K562 (cell line): ENCODE measurements around the gene AKAP6. TPM values are rescaled to one million over a fixed set of nuclear protein-coding genes. Genes with fewer than 3 reads are reported as not detected.

Experiments used
- ATAC-seq: fragments of 200-7000 bp; cut with Tn5 transposase; 3 replicates; pipeline ENCODE4 v1.9.1; 2020; ENCODE audit warnings: moderate library complexity
- BruUV-seq: library from RNA; stranded (reverse); fragments of 400-500 nt; replicated peaks from 2 replicates; lab custom pipeline; 2021; lab: Mats Ljungman, UMichigan
- CTCF ChIA-PET: fragments of 300-600 bp; formaldehyde crosslinking; extraction: SDS; loops from one replicate; lab custom pipeline; 2021; ENCODE audit warnings: low intra/inter-chr PET ratio; lab: Yijun Ruan, JAX
- POLR2A ChIA-PET: fragments of 300-600, 350-650 bp; sonication (Branson Sonifier 250); formaldehyde crosslinking; extraction: SDS; loops from one replicate; lab custom pipeline; 2021; ENCODE audit warnings: antibody characterized with exemption, inconsistent platforms; lab: Yijun Ruan, JAX
- DNase-seq, 4 experiments: peaks; one replicate each; pipeline versions ENCODE4 v3.0.0 to v3.0.0-alpha.2; 2011 to 2018; ENCODE audit warnings: low spot score in 3 of 4, mixed read lengths in 3 of 4; ENCODE audit errors: extremely low read depth in 1 of 4
- FAIRE-seq: peaks from 2 replicates; lab custom pipeline; 2011; peaks lifted over from hg19 to GRCh38; lab: Jason Lieb, UNC
- H2AFZ ChIP-seq: 2 replicates; pipeline ENCODE4 v1.6.0; 2011; ENCODE audit warnings: low read depth, low read length, control low read depth, inconsistent platforms
- H3K27ac ChIP-seq: fragments of 200-600 bp; 3 replicates; pipeline ENCODE4 v1.8.0; 2011; ENCODE audit warnings: low read depth, mild to moderate bottlenecking, control low read depth, inconsistent platforms, low read length, moderate library complexity, mixed read lengths; ENCODE audit errors: extremely low read depth
- H3K27me3 ChIP-seq, 2 experiments: fragments of 300-600 bp in 1 of 2; 2 replicates in 1 of 2; 3 replicates in 1 of 2; pipeline versions ENCODE4 v1.6.0 to v1.8.0; 2011; ENCODE audit warnings: inconsistent platforms in 2 of 2, low read length in 2 of 2, mild to moderate bottlenecking in 1 of 2, mixed read lengths in 1 of 2, moderate library complexity in 1 of 2; ENCODE audit not compliant: control insufficient read depth in 2 of 2, insufficient read depth in 2 of 2
- H3K36me3 ChIP-seq: fragments of 300-600 bp; 3 replicates; pipeline ENCODE4 v1.8.0; 2011; ENCODE audit warnings: mild to moderate bottlenecking, low read length, inconsistent platforms; ENCODE audit not compliant: control insufficient read depth, insufficient read depth
- H3K4me1 ChIP-seq, 2 experiments: fragments of 200-600 bp in 1 of 2; replicated peaks in 1 of 2; 2 replicates in 1 of 2; 3 replicates in 1 of 2; pipeline versions ENCODE4 v1.5.1 to v1.8.0; 2011; ENCODE audit warnings: inconsistent platforms in 2 of 2, low read length in 2 of 2, mild to moderate bottlenecking in 1 of 2, mixed read lengths in 1 of 2, moderate library complexity in 1 of 2; ENCODE audit not compliant: control insufficient read depth in 2 of 2, insufficient read depth in 2 of 2
- H3K4me2 ChIP-seq: 2 replicates; pipeline ENCODE4 v1.6.1; 2011; ENCODE audit warnings: low read length, control low read depth, inconsistent platforms, mixed read lengths; ENCODE audit not compliant: insufficient read depth
- H3K4me3 ChIP-seq: fragments of 200-600 bp; sonication (generic), shearing (Covaris generic); 2 replicates; pipeline ENCODE4 v1.5.1; 2016; ENCODE audit warnings: control low read depth, inconsistent platforms
- H3K79me2 ChIP-seq: fragments of 200-600 bp; 3 replicates; pipeline ENCODE4 v1.8.0; 2011; ENCODE audit warnings: low read length, inconsistent platforms; ENCODE audit not compliant: control insufficient read depth, insufficient read depth
- H3K9ac ChIP-seq, 2 experiments: 2 replicates each; pipeline versions ENCODE4 v1.6.0 to v1.6.1; 2011; ENCODE audit warnings: low read depth in 2 of 2, low read length in 2 of 2, control low read depth in 1 of 2, inconsistent platforms in 1 of 2, mild to moderate bottlenecking in 1 of 2, mixed read lengths in 1 of 2; ENCODE audit not compliant: insufficient read depth in 1 of 2
- H3K9me1 ChIP-seq: one replicate; pipeline ENCODE4 v1.6.0; 2011; ENCODE audit warnings: inconsistent platforms, mild to moderate bottlenecking, low read length, moderate library complexity; ENCODE audit not compliant: control insufficient read depth, insufficient read depth
- H3K9me3 ChIP-seq: replicated peaks from 2 replicates; pipeline ENCODE4 v1.5.1; 2011; ENCODE audit warnings: low read depth, low read length, inconsistent platforms; ENCODE audit not compliant: control insufficient read depth, insufficient read depth
- H4K20me1 ChIP-seq: replicated peaks from 2 replicates; pipeline ENCODE4 v1.6.1; 2011; ENCODE audit warnings: low read length, inconsistent platforms, mixed read lengths; ENCODE audit not compliant: control insufficient read depth, insufficient read depth
- CEBPG ChIP-seq, 3 experiments: fragments of 200-800 bp in 1 of 3; sonication (Bioruptor generic) in 1 of 3; sonication (generic) in 1 of 3; formaldehyde crosslinking in 1 of 3; IDR thresholded peaks in 2 of 3; conservative IDR thresholded peaks in 1 of 3; 2 replicates each; pipeline versions ENCODE4 v1.6.1 to v1.8.0; 2016 to 2022; ENCODE audit warnings: missing compliant biosample characterization in 2 of 3, missing genetic modification characterization in 2 of 3, mild to moderate bottlenecking in 1 of 3, missing genetic modification reagents in 1 of 3
- ERF ChIP-seq: fragments of 450-650 bp; formaldehyde crosslinking; IDR thresholded peaks from 2 replicates; pipeline ENCODE4 v1.4.0; 2020; ENCODE audit warnings: mild to moderate bottlenecking, mixed read lengths
- EWSR1 ChIP-seq: fragments of 450-650 bp; IDR thresholded peaks from 2 replicates; pipeline ENCODE4 v1.6.1; 2018; ENCODE audit warnings: borderline replicate concordance, mild to moderate bottlenecking, low read depth, moderate library complexity; ENCODE audit not compliant: partially characterized antibody
- HDAC1 ChIP-seq, 2 experiments: fragments of 450-650 bp; IDR thresholded peaks; 2 replicates each; pipeline ENCODE4 v1.6.1; 2016 to 2017; ENCODE audit warnings: inconsistent platforms in 1 of 2, mild to moderate bottlenecking in 1 of 2, moderate library complexity in 1 of 2
- LCOR ChIP-seq: sonication (generic); formaldehyde crosslinking; IDR thresholded peaks from 2 replicates; pipeline ENCODE4 v1.8.0; 2022; ENCODE audit warnings: mild to moderate bottlenecking, missing genetic modification reagents
- MTA3 ChIP-seq: fragments of 450-650 bp; formaldehyde crosslinking; IDR thresholded peaks from 2 replicates; pipeline ENCODE4 v1.6.1; 2017; ENCODE audit warnings: mild to moderate bottlenecking, borderline replicate concordance
- NCOA4 ChIP-seq: fragments of 450-650 bp; IDR thresholded peaks from 2 replicates; pipeline ENCODE4 v1.6.1; 2018; ENCODE audit warnings: mild to moderate bottlenecking; ENCODE audit not compliant: partially characterized antibody
- NELFE ChIP-seq: IDR thresholded peaks from 2 replicates; pipeline ENCODE4 v1.6.1; 2011; ENCODE audit warnings: mild to moderate bottlenecking; ENCODE audit not compliant: insufficient read depth, insufficient read length
- PHF20 ChIP-seq: fragments of 450-650 bp; IDR thresholded peaks from 2 replicates; pipeline ENCODE4 v1.6.1; 2018; ENCODE audit not compliant: partially characterized antibody
- POLR2A ChIP-seq: fragments of 450-650 bp; conservative IDR thresholded peaks from 2 replicates; pipeline ENCODE4 v1.6.1; 2016
- ZBTB33 ChIP-seq: sonication (generic); formaldehyde crosslinking; IDR thresholded peaks from 2 replicates; pipeline ENCODE4 v1.8.1; 2023; ENCODE audit warnings: mild to moderate bottlenecking, missing genetic modification reagents
- ZNF408 ChIP-seq: fragments of 250-450 bp; sonication (Bioruptor Pico); IDR thresholded peaks from 2 replicates; pipeline ENCODE4 v1.4.0; 2020; ENCODE audit warnings: low read depth, mild to moderate bottlenecking, moderate library complexity
- WGBS: fragments of 100-300 bp; shearing (Covaris generic); methylation state at CpG from one replicate; pipeline ENCODE4 v1.1.6; 2016; ENCODE audit warnings: low coverage, mixed read lengths; ENCODE audit not compliant: insufficient coverage; ENCODE audit errors: missing lambda C conversion rate; 5-methylcytosine and 5-hydroxymethylcytosine counted together
- in situ Hi-C: fragments of 300-500 bp; cut with MboI; formaldehyde crosslinking; loops from 4 replicates; pipeline ENCODE4 v1.15.0; 2018; ENCODE audit warnings: inconsistent platforms, mixed read lengths
- intact Hi-C: fragments of 100-400 bp; cut with micrococcal nuclease; formaldehyde crosslinking; loops from 2 replicates; pipeline ENCODE4 v1.14.2; 2022
- polyA plus RNA-seq, 8 experiments: library from polyadenylated mRNA; depleted of rRNA in 4 of 8; stranded (reverse) in 5 of 8; unstranded in 3 of 8; fragments of >200 nt; fragmentation: Nextera tagmentation in 2 of 8; fragmentation: Illumina TruSeq in 1 of 8; extraction: Ambion mirVana in 2 of 8; extraction: Trizol in 1 of 8; gene quantifications; 2 replicates each; pipeline versions ENCODE4 v1.2.1 to v1.2.3, GENCODE V29; 2011 to 2014; ENCODE audit warnings: inconsistent platforms in 1 of 8, missing spikeins in 1 of 8
- total RNA-seq, 7 experiments: library from RNA; depleted of rRNA in 6 of 7; stranded (reverse); fragments of >200 nt in 6 of 7; fragmentation: Illumina TruSeq in 2 of 7; extraction: Trizol in 2 of 7; gene quantifications; 2 replicates each; pipeline versions ENCODE4 v1.2.1 to v1.2.3, GENCODE V29; 2011 to 2021; ENCODE audit warnings: low replicate concordance in 1 of 7
- TF ChIP-seq, protein P1 (sequence below): fragments of 250-450 bp; sonication (Bioruptor Pico); IDR thresholded peaks from 2 replicates; pipeline ENCODE4 v1.5.0; 2022; ENCODE audit warnings: mild to moderate bottlenecking
- TF ChIP-seq, protein P2 (sequence below): fragments of 250-450 bp; sonication (Bioruptor Pico); IDR thresholded peaks from 2 replicates; pipeline ENCODE4 v1.8.0; 2021; ENCODE audit warnings: borderline replicate concordance, mild to moderate bottlenecking, moderate library complexity; ENCODE audit not compliant: poor library complexity, severe bottlenecking

AKAP6 gene
- total and polyA plus RNA-seq, 9 of the 15 experiments (the other 6 are each of a cell fraction or from before 2014, with no cell fraction given) = 0.03 to 1.7 (median 0.48) TPM

GRCh38 chr14:32818581-32818980, 489.5 kb downstream of the AKAP6 start:
- no peaks in the 10 kb centered on the region for H3K9me1 ChIP-seq
- POLR2A ChIA-PET = no interaction called here
- no peaks in the 10 kb centered on the region for H3K27me3 ChIP-seq
- no peak overlapping the region for H3K9ac ChIP-seq
- H3K27ac ChIP-seq = no peak overlapping the region
- H4K20me1 ChIP-seq = no peaks in the 10 kb centered on the region
- ATAC-seq (no peak), DNase-seq (no peak), FAIRE-seq (no peak)
- WGBS = 0% methylated on average over 4 of the region's 4 CpGs
- TF ChIP-seq EWSR1 = no peak
- TF ChIP-seq NCOA4 = no peak
- TF ChIP-seq, protein P1, sequence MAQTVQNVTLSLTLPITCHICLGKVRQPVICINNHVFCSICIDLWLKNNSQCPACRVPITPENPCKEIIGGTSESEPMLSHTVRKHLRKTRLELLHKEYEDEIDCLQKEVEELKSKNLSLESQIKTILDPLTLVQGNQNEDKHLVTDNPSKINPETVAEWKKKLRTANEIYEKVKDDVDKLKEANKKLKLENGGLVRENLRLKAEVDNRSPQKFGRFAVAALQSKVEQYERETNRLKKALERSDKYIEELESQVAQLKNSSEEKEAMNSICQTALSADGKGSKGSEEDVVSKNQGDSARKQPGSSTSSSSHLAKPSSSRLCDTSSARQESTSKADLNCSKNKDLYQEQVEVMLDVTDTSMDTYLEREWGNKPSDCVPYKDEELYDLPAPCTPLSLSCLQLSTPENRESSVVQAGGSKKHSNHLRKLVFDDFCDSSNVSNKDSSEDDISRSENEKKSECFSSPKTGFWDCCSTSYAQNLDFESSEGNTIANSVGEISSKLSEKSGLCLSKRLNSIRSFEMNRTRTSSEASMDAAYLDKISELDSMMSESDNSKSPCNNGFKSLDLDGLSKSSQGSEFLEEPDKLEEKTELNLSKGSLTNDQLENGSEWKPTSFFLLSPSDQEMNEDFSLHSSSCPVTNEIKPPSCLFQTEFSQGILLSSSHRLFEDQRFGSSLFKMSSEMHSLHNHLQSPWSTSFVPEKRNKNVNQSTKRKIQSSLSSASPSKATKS = no peak
- TF ChIP-seq CEBPG (CRISPR knock-in tag; IDR thresholded peaks at IDR 0.05) = no peak
- no peak for TF ChIP-seq CEBPG (tag; conservative IDR thresholded peaks at IDR 0.05 in 1 of 2, IDR thresholded peaks at IDR 0.05 in 1 of 2)
- no peak for TF ChIP-seq ZNF408 (CRISPR knock-in tag)
- no peak for TF ChIP-seq PHF20
- no peak for TF ChIP-seq NELFE
- no peak for TF ChIP-seq MTA3
- no peak for TF ChIP-seq ZBTB33 (CRISPR knock-in tag)
- no peak for TF ChIP-seq HDAC1 (IDR thresholded peaks at IDR 0.05)
- TF ChIP-seq POLR2A = no peak
- no peak for TF ChIP-seq LCOR (CRISPR knock-in tag)
- TF ChIP-seq ERF (CRISPR knock-in tag) = no peak
- TF ChIP-seq, protein P2, sequence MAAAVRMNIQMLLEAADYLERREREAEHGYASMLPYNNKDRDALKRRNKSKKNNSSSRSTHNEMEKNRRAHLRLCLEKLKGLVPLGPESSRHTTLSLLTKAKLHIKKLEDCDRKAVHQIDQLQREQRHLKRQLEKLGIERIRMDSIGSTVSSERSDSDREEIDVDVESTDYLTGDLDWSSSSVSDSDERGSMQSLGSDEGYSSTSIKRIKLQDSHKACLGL (CRISPR knock-in tag) = no peak
- no peaks in the 10 kb centered on the region for H3K9me3 ChIP-seq
- H2AFZ ChIP-seq = no peak overlapping the region
- no TSS peak for BruUV-seq
- no peak overlapping the region for H3K4me3 ChIP-seq
- H3K79me2 ChIP-seq = no peaks in the 10 kb centered on the region
- intact Hi-C loops = no loop called here
- in situ Hi-C loops = no loop called here
- CTCF ChIA-PET = no interaction called here
- H3K36me3 ChIP-seq = no peaks in the 10 kb centered on the region
- no peak overlapping the region for H3K4me2 ChIP-seq
- H3K4me1 ChIP-seq = no peaks in the 10 kb centered on the region
